Measurements from ENCODE around the gene CHN1. TPM values are rescaled to one million over a fixed set of nuclear protein-coding genes. Genes with fewer than 3 reads are reported as not detected.

The CHN1 gene
- total RNA-seq, 4 donors from 2014 or later, result 7.8 to 9.7 (median 9.4) TPM

DNA sequence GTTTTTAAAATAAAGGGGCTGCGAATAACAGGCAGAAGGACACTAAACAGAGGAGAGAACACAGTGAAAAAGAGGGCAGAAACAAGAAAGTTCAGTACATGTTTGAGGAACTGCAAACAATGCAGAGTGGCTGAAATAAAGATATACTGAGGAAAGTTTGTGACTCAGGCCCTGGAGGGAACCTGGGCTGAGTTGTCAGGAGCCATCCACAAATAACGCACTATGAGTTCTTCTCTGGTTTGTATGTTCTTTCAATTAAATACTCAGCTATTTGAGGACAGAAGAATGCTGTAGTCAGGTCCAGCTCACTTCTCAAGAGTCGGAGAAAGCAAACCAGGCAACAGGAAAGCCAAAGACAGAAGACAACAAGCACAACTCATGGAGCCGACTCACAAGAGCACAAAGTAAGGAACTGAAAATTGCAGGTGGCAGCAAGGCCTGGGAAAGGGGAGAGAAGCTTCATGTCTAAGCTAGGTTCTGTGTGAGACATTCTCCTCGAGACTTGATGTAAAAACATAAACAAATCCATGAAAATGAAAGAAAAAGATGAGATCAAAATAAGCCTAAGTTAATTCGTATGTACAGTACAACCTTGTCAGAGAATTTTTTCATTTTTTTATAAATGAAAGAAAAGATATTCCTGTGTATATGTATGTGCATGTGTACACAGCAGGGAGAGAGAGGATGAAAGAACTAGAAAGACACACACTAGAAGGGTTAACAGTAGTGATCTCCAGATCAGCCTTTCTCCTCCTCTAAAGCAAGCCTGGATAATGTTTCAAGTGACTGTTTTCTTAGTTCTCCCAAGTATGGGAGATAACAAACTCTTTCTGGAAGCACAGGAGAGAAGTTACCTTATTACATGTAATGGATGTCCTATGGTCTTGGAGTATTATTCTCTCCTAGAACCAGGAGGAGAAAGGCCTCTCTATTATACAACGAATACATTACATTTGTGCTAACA lies 41.5 kb downstream of the CHN1 start:
- H3K4me1 ChIP-seq, result peaks cover 12 to 33% of the 10 kb centered on the region in 2 donors
- no peak overlapping the region for H3K27ac ChIP-seq
- WGBS, 2 donors, result 85 to 87% methylated on average over 7 of the region's 7 CpGs
- TF ChIP-seq, protein P1, sequence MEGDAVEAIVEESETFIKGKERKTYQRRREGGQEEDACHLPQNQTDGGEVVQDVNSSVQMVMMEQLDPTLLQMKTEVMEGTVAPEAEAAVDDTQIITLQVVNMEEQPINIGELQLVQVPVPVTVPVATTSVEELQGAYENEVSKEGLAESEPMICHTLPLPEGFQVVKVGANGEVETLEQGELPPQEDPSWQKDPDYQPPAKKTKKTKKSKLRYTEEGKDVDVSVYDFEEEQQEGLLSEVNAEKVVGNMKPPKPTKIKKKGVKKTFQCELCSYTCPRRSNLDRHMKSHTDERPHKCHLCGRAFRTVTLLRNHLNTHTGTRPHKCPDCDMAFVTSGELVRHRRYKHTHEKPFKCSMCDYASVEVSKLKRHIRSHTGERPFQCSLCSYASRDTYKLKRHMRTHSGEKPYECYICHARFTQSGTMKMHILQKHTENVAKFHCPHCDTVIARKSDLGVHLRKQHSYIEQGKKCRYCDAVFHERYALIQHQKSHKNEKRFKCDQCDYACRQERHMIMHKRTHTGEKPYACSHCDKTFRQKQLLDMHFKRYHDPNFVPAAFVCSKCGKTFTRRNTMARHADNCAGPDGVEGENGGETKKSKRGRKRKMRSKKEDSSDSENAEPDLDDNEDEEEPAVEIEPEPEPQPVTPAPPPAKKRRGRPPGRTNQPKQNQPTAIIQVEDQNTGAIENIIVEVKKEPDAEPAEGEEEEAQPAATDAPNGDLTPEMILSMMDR (IDR thresholded peaks at IDR 0.05), result no peak
- no peak for TF ChIP-seq POLR2A (IDR thresholded peaks at IDR 0.05)
- no peaks in the 10 kb centered on the region for H3K36me3 ChIP-seq
- no peaks in the 10 kb centered on the region for H3K9me3 ChIP-seq
- H3K27me3 ChIP-seq, result no peaks in the 10 kb centered on the region
- DNase-seq, result no peak
- intact Hi-C loops (cut with DNase I), result no loop called here
- H3K4me3 ChIP-seq (replicated peaks in 1 of 3), result no peak overlapping the region

- H3K4me1 ChIP-seq, result peaks cover 3 to 13% of the 10 kb centered on the region in 2 donors
- 70 to 80% methylated on average over 2 of the region's 2 CpGs for WGBS, 2 donors
- no peak for DNase-seq
- no peak overlapping the region for H3K27ac ChIP-seq
- TF ChIP-seq, protein P1 (IDR thresholded peaks at IDR 0.05), result no peak
- no peak for TF ChIP-seq POLR2A (IDR thresholded peaks at IDR 0.05)
- no peaks in the 10 kb centered on the region for H3K36me3 ChIP-seq
- intact Hi-C loops (cut with DNase I), result no loop called here
- H3K4me3 ChIP-seq (replicated peaks in 1 of 3), result no peak overlapping the region
- no peaks in the 10 kb centered on the region for H3K27me3 ChIP-seq
- no peaks in the 10 kb centered on the region for H3K9me3 ChIP-seq
Measured at GRCh38 chr2:174959787-174960186, 45.4 kb downstream of the CHN1 start.

DNA sequence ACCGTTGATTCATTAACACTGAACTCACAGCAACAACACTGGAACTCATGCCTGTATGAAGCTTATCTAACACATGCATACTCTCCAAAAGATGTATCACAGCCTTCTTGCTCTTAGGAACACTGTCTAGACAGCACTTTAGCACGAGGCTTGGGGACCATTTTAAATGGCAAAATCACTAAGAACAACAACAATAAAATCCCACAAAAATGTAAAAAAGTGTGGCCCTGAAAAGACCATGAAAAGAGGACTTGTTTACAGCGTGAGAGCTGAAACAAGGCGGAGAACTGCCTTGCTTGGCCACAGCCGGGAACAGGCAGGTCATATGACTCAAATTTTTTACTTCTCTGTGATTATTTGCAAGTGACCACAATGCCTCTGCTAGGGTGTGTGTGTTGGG lies 48.1 kb downstream of the CHN1 start:
- Histone ChIP-seq H3K9me3 (no peaks in the 10 kb centered on the region), H3K27ac (no peak overlapping the region), H3K4me3 (replicated peaks in 1 of 3) (no peak overlapping the region), H3K27me3 (no peaks in the 10 kb centered on the region), H3K36me3 (no peaks in the 10 kb centered on the region), H3K4me1 (peaks cover 3 to 10% of the 10 kb centered on the region in 2 donors)
- intact Hi-C loops (cut with DNase I), result no loop called here
- 86 to 93% methylated on average over 5 of the region's 5 CpGs for WGBS, 2 donors
- no peak for TF ChIP-seq POLR2A (IDR thresholded peaks at IDR 0.05)
- TF ChIP-seq, protein P1 (IDR thresholded peaks at IDR 0.05), result no peak
- no peak for DNase-seq

GRCh38 chr2:174952607-174953006 lies 52.6 kb downstream of the CHN1 start:
- Histone ChIP-seq H3K4me3 (replicated peaks in 1 of 3) (no peak overlapping the region), H3K27ac (no peak overlapping the region), H3K4me1 (no peaks in the 10 kb centered on the region), H3K27me3 (no peaks in the 10 kb centered on the region), H3K36me3 (no peaks in the 10 kb centered on the region), H3K9me3 (no peaks in the 10 kb centered on the region)
- no peak for DNase-seq
- TF ChIP-seq, protein P1 (IDR thresholded peaks at IDR 0.05), result no peak
- no peak for TF ChIP-seq POLR2A (IDR thresholded peaks at IDR 0.05)
- intact Hi-C loops (cut with DNase I), result no loop called here
- 67 to 72% methylated on average over 6 of the region's 6 CpGs for WGBS, 2 donors

- H3K4me1 ChIP-seq, result no peaks in the 10 kb centered on the region
- WGBS, 2 donors, result 89 to 91% methylated on average over 1 of the region's 1 CpG
- H3K36me3 ChIP-seq, result no peaks in the 10 kb centered on the region
- intact Hi-C loops (cut with DNase I), result no loop called here
- H3K4me3 ChIP-seq (replicated peaks in 1 of 3), result no peak overlapping the region
- no peaks in the 10 kb centered on the region for H3K9me3 ChIP-seq
- no peak for DNase-seq
- no peak overlapping the region for H3K27ac ChIP-seq
- no peaks in the 10 kb centered on the region for H3K27me3 ChIP-seq
- TF ChIP-seq POLR2A (IDR thresholded peaks at IDR 0.05), result no peak
- TF ChIP-seq, protein P1 (IDR thresholded peaks at IDR 0.05), result no peak
Measured at GRCh38 chr2:174951745-174952144, 53.4 kb downstream of the CHN1 start.

Data from thyroid gland (tissue), 4 donors.